8988T (cell line): Measurements from ENCODE around the gene INPP4A.

ENCODE experiments used
- DNase-seq: peaks from one replicate; pipeline ENCODE4 v3.0.0; 2011

The INPP4A gene

DNA sequence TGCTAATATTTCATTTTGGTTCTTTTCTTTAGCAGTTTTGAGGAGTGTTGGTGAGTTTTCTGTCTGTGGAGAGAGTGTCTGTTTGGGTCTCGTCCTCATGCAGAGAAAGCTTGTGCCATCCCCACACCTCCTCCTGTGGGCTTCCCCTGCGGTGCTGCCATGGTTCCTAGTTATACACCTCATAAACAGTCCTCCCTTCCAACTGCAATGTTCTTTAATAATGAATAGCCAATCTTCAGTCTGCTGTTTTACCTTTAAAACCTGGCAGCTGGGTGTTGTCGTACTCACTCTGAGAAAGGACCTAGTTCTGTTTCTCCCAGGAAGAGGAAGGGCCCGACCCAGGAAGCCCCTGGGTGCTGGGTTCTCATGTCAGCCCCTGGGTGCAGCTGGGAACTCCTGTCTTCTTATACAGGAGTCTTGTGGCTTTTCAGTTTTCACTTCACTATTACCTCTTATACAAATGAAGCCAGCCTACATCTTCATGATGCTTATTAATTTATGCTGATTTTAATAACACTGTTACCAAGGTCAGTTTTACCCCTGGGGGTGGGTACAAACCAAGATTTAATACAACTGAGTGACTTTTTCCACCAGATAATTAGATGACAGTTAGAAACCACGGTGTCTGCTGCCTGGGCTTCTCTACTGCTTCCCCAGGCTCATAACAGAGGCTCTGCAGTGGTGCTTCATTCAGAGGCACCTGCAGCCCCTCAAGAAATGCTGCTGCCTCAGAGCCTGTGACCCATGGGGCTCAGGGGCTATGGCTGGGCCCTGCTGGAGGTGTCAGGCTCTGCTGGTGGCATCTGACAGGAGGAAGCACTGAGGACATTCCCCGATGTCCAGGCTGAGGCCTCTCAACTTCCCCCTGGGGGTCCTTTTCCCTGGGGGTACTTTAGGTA is 104.5 kb downstream of the INPP4A start:
- DNase-seq, result no peak

DNA sequence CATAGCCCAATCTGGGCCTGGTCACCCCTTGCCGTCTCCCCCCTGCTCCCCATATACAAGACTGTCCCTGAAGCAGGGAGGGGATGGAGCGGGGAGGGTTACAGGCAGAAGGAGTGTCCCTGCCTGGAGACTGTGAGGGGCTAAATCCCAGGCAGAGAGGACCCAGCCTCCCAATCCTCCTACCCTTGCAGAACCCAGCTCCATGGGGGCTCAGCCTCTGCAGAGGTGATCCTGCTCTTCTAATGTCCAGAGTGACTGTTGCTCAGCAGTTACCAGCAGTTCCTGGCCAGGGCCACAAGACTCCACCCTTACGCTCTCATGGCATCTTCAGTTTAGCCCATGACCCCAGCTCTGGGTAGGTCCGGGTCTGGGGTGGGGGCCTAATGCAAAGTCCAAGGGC is 105.5 kb downstream of the INPP4A start:
- DNase-seq, result no peak

DNA sequence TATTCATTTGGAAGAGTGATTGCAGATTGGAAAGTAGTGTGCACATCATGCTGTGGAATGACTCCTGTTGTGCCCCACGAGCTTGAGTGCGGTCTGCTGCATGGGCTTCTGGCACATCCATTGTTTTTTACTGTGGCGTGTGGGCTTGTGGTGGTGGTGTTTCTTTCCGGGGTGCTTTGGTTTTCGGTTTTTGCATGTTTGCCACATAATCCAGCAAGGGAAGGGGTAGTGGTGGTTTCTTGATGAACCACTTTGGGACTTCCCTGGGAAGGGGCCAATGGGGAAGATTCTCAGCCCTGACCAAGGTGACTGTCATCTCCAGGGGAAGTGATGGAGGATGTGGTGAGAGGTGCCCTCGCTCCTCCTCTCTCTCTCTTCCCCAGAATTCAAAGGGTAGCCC is 106.7 kb downstream of the INPP4A start:
- no peak for DNase-seq

DNA sequence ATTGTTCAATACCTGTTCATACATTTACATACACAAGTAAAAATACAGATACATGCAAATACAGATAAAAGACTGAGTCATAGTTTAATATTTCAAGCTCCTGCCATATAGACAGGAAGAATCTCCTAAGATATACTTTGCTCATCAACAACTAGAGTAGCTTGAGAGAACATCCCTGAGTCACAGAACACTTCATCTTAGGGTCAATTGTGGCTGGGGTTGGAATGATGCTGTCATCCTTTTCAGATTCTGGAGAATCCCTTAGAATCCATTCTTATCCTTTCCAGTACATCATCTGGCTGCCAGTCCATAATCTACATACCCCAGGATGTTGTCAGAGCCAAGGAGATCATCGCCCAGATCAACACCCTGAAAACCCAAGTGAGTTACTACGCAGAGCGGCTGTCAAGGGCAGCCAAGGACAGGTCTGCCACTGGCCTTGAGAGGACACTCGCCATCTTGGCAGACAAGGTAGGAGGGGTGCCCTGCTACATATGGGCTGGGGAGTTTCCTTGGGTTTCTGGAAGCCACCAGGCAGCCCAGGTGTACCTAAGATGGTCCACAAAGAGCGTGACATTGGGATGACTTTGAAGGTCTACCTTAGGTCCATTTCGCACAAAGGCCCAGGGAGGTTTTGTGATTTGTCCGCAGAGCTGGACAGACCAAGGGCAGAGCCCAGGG is 108.0 kb downstream of the INPP4A start:
- DNase-seq, result no peak

DNA sequence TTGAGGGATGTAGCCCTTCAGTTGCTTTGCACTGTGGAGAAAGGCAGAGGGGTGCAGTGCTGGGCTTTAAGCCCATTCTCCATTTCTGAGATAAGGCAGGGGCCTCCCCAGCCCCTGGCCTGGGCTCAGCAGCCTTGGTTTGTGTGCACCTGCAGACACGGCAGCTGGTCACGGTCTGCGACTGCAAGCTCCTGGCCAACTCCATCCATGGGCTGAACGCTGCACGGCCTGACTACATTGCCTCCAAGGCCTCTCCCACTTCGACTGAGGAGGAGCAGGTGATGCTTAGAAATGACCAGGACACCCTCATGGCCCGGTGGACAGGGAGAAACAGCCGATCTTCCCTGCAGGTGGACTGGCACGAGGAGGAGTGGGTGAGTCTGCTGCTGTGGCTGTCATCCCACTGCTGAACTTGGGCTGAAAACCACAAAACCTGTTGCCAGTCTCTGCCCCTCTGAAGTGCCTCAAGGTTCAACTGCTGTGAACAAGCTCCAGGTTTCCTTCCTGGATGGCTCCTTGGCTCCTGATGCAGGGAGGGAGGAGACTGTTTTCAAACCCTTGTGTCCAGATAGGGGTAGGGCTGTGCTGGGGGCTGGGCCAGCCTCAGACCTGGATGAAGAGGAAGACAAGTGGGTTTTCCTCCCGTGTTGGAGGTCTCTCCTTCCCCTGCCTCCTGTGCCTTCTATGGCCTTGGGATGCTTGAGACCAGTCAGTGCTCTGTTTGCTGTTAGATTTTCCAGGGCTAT is 109.6 kb downstream of the INPP4A start:
- DNase-seq, result no peak

DNA sequence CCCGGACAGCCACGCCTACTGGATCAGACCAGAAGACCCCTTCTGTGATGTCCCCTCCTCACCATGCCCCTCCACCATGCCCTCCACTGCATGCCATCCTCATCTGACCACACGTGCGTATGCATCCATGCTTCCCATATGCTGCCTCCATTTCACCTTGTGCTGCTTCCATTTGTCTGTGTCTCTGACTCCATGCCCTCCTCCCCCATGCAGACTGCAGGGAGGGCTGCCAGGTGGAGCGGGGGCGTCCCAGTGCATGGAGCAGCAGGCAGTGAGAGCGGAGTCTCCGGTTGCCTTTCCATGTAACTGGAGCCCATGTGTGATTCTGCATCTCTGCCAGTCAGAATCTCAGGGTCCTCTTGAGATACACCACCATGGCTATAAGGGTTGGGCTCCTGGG is 111.0 kb downstream of the INPP4A start:
- DNase-seq, result no peak

DNA sequence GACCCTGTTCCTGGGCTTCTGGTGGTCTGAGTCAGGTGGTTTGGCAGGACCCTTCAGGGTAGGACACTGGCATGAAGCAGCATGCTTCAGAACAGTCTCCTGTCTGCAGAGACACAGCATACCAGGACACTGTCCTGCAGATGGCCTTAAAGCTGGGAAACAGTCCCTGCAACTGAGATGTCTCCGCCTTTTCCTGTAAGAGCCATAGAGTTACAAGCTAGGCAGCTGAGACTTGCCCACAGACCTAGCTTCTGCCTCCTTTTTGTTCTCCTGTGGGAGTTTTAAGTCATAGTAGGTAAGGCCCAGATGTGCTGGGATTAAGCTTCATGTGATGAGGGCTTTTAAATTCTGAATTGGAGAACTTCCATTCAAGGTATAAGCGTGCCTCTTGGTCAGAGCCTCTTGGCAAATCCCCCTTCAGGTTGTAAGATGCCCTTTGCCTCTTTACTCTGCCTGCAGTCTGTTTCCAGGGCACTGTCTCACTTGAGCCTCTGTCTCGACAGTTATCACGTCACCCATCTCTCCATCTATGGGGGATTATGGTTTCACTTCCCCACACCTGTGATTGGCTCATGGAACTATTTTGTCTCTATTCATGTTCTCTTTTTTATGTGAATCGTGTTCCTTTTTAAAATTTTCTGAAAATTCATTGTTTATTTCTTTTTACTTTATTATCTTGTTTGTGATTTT is 111.8 kb downstream of the INPP4A start:
- no peak for DNase-seq

DNA sequence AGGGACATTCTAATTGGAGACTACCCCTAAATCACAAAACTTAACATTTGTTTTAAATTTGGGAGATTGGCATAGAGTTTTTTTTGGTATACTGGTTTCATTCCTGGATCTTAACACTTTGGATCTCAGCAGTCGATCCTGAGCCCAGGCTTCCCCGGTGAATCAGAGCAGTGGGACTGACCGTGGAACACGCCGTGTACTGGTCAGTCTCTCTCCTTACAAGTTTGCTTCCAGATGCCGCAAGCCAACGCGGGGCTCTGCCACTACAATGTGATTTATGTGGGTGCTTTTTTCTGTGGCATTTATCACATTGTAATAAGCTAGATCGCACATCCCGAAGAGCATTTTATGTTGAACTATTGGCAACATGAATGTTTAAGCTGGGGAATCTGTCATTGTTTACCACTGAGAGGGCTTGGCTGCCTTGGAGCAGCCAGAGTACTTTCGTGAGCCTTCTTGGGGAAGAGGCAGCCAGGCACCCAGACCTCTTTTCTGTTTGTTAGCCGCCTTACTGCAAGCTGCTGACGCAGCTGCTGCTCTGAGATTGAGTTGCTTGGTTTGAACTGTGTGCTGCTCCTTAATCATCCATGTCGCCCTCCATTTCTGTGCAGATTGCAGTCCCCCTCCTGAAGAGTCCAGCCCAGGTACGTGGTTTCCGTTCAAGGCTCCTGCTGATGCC is 114.3 kb downstream of the INPP4A start:
- DNase-seq, result no peak

DNA sequence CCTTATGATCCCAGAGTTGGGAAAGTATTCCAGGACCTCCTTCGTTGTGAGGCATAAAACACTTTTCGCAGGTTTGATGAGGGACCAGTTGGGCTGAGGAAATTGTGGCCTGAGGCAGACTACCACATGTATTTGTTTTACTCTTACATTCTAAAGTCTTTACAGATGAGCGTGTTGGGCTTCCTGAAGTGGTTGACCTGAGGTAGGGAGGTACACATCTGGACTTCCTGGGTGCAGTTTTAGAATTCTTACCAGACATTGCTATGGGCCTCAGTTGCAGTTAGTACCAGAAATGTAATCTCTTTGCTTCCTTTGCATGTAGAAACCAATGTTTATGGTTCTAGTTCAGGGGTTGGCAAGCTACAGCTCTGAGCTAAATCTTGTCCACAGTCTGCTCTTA is 114.9 kb downstream of the INPP4A start:
- no peak for DNase-seq

DNA sequence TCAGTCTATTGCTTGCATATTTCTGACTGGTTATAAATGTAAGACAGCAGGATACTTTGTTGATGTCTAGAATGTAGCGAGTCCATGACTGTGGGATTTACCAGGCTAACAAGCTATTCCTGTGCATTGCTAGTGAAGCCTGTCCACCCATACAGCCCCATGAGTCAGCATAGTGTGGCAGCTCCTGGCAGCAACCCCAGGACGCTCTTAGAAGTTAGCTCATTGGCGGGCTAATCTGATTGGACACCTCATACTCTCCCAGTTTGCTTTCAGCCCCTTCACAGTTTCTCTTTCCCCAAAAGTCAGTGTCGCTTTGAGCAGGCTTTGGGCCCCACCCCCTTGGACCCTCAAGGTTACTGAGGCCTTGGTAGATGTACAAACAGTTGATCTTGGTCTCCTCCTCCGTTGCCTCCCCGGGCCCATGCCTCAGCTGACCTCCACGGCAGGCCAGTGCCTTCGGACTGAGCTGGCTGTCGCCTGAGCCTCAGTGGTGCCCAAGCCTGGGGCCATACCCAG is 115.7 kb downstream of the INPP4A start:
- DNase-seq, result no peak

DNA sequence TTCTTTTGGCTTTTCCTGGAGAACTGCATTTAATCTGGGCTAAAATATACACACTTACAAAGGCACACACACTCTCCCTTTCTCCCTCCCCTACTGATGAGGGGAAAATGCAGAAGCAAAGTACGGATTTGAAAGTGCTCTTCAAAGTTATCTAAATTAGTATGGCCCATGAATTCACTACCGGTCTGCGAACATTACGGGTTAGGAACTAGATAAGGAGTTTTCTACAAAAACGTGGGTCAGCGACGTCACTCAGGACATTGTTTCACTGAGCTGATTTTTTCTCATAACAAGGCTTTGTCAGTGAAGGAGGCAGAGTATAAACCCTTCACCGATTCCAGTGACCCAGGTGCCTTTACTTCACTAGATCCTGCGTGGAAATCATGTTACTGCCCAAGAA is 116.4 kb downstream of the INPP4A start:
- DNase-seq, result no peak

DNA sequence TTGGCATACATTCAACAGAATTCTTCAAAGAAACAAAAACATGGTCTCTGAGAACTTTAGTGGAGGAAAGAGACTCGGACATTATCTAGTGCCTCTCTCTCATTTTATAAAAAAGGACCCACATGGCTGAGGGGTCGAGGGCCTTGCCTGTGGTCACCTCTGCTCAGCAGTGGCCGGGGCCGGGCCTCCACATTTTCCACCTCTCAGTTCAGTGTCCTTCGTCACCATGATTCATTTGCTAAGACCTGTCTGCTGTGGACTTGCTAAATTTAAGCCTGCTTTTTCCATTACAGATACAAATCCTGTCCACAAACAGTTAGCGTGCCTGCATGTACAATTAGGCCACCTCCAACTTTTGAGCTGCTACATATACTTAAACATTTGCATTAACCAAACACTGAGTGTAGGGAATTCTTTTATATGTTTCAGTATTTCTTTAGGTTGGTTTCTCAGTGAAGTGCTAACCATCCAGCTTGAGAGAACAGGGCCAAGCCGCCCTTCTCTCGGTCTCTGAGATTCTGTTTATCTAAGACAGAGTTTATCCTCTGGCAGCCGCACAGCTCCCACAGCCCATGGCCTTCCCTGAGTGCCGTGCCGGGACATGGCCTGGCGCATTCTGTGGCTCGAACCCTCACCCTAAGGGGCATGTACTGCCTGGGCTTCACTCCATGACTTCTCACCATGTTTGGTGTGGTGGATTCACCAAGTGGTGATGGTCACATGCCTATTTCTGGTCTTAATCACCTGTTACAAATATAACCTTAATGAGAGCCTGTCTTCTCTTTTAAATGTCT is 117.4 kb downstream of the INPP4A start:
- no peak for DNase-seq

DNA sequence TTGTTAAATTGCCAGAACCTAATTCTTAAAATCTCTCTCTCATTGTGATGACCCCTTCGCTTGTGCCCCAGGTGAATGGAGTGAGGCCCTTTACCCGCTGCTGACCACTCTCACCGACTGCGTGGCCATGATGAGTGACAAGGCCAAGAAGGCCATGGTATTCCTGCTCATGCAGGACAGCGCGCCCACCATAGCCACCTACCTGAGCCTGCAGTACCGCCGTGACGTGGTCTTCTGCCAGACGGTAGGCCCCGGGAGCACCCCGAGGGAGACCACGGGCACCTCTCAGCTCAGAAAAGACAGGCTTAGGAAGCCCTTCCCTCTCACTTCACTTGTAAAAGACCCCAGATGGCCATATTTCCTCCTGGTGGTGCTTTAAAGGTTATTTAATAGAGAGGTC is 118.7 kb downstream of the INPP4A start:
- DNase-seq, result no peak

DNA sequence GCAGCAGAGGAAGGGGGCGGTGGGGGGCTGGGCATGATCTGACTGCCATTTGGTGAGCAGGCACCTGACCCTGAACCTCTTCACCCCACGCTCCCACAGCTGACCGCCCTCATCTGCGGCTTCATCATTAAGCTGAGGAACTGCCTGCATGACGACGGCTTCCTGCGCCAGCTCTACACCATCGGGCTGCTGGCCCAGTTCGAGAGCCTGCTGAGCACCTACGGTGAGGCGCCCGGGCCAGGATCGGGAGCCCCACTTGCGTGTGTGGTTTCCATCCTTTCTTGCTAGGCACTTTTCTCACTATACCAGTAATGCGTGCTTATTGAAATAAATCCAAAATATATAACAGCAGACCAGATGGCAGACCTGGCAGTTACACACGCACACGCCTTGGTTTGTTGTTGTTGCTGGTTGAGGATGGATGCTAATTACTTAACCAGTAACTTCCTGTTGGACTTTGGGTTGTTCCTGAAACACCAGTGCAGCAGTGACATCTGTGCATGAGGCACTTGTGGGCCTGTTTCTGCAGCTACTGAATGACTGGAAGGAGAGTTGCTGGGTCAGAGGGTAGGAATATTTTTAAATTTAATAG is 120.0 kb downstream of the INPP4A start:
- DNase-seq, result no peak

DNA sequence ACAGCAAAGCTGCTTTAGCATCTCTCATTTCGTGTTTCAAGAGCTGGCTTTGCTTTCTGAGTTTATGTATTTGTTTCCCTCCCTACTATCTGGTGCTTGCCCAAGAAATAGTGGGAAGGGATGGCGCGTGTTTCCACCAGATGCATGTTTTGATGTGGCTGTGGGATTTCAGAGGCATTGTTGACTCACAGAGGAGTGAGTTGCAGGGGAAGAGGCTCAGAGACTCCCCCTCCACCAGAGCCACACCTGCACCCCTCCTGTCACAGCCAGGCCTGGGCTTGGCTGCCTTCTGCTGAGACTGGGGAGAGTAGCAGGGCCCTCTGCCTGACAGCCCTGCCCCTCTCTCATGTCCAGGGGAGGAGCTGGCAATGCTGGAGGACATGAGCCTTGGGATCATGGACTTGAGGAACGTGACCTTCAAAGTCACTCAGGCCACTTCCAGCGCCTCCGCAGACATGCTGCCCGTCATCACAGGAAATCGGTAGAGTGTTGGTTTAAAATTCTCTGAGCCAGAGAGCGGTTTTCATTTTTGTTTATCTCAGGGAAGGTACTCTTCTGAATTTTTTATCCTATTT is 120.7 kb downstream of the INPP4A start:
- no peak for DNase-seq

DNA sequence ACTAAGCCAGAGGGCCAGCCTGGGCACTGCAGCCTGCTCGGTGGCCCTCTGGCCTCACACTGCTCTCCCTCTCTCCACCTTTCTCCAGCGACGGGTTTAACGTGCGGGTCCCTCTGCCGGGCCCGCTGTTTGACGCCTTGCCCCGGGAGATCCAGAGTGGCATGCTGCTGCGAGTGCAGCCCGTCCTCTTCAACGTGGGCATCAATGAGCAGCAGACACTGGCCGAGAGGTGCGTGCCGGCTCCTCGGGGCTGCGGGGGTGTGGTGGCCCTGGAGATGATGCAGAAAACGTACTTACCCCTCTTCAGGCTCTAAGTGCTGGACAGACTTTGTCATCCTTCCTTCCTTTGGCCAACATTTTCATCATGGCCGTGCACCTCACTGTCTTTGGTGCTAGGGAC is 121.3 kb downstream of the INPP4A start:
- DNase-seq, result no peak

DNA sequence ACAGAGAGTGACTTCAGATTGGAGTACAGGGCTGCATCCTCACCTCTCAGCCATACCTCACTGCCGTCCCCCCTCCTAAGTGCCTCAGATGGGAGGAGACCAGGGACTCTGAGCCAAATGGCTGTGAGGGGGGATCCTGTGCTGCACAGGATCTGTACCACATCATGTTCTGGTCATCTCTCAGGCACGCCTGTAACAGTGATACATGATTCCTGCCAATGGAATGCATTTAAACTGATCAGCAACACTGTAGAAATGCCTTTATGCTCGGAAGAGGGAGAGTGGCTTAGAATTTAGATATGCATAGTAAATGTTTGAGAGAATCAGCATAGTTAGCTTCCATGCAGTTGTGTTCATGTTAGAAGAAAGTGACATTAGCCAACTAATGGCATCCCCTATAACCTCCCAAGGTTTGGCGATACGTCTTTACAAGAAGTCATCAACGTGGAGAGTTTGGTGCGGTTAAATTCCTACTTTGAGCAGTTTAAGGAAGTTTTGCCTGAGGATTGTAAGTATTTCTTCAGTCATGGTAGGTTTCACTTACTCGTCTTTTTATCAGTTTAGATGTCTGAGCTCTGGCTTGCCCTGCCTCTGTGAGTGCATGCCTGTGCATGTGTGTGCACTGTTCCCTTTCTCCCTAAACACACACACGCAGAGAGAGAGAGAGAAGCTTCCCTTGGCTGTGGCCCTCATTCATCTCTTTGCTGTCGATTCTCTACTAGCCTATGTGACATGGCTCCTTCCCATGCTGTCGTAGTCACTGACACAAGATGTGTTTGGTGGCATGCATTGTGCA is 123.7 kb downstream of the INPP4A start:
- no peak for DNase-seq

DNA sequence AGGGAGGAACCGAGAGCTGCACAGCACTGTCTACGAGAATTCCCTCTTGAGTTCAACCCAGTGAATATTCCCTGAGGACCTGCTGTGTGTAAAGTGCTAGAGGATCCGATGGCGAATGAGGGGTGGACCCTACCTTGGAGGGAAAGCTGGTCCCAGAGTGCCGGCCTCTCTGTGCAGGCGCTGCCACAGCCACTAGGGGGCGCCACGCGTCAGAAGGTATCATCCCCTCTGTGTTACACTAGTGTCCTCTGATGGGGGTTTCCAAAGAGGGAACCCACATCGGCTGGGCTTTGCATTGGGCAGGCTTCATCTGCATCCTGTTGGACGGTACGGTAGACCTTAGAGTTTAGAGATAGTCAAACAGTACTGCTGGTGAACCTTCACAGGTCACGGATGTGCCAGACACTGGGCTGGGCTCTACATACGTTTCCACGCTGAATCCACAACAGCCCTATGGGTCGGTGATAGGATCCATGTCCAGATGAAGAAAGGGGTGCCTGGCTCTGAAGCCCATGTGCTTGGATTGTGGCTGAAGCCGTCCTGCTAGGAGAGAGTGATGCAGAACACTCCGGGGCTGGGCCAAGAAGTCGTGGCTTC is 124.6 kb downstream of the INPP4A start:
- peak; percentile 84 for DNase-seq

DNA sequence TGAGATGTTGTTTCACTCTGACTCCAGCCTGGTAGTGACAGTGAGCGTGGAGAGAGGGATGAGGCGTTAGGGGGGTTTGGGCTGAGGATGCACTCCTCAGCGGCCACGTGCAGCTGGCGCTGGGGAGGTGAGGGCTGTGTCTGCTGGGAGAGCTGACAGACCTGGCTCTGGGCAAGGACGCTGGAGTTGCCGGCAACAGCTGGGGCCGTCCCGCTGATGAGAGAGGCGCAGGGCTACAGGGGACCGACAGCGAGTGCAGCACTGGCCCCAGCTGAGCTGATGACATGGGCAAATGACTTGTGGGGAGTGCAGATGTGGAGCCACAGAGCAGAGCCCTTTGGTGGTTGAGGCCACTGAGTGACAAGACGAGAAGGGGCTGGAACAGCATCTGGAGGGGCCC is 125.3 kb downstream of the INPP4A start:
- no peak for DNase-seq
